GM21515 (cell line): ENCODE measurements around the gene TSPYL2.

Experiments
- ATAC-seq: cut with Tn5 transposase; IDR thresholded peaks from one replicate; pipeline ENCODE4 v1.9.1; 2021; ENCODE audit not compliant: unreplicated experiment

The TSPYL2 gene

GRCh38 chrX:53078943-53079342, 3.2 kb upstream of the TSPYL2 start:
- ATAC-seq = no peak

- ATAC-seq = no peak
These were observed 1.3 kb upstream of the TSPYL2 start for GRCh38 chrX:53080628-53081580.

GRCh38 chrX:53082773-53083616, 828 bp downstream of the TSPYL2 start:
- ATAC-seq = no peak

GRCh38 chrX:53084043-53084570, 1.9 kb downstream of the TSPYL2 start:
- ATAC-seq = no peak

- ATAC-seq = no peak
These were observed 2.7 kb downstream of the TSPYL2 start for GRCh38 chrX:53084863-53085262.

- ATAC-seq = no peak
These were observed 3.6 kb downstream of the TSPYL2 start for GRCh38 chrX:53085661-53086229.

- no peak for ATAC-seq
These were observed 4.3 kb downstream of the TSPYL2 start for GRCh38 chrX:53086464-53086863.

- ATAC-seq = no peak
These were observed 5.2 kb downstream of the TSPYL2 start for GRCh38 chrX:53087388-53087831.

GRCh38 chrX:53088136-53088974, 6.2 kb downstream of the TSPYL2 start:
- peak; percentile 46 for ATAC-seq

GRCh38 chrX:53089224-53089842, 7.2 kb downstream of the TSPYL2 start:
- no peak for ATAC-seq

GRCh38 chrX:53089925-53090324, 7.8 kb downstream of the TSPYL2 start:
- no peak for ATAC-seq

GRCh38 chrX:53091354-53091753, 9.2 kb downstream of the TSPYL2 start:
- ATAC-seq = no peak

GRCh38 chrX:53093177-53093655, 11.0 kb downstream of the TSPYL2 start:
- ATAC-seq = peak; percentile 49

- ATAC-seq = peak; percentile 71
These were observed 11.8 kb downstream of the TSPYL2 start, which contains the start of gene KANTR for GRCh38 chrX:53093748-53094581. KANTR (plus strand) TSS chrX:53094142; CDS start chrX:53124273, 30,131 bp downstream.

- ATAC-seq = no peak
These were observed 12.4 kb downstream of the TSPYL2 start for GRCh38 chrX:53094582-53094905.

- ATAC-seq = no peak
These were observed 13.6 kb downstream of the TSPYL2 start for GRCh38 chrX:53095796-53096195.

- ATAC-seq = no peak
These were observed 32.8 kb downstream of the TSPYL2 start for GRCh38 chrX:53114864-53115549.

GRCh38 chrX:53115550-53115874, 33.3 kb downstream of the TSPYL2 start:
- no peak for ATAC-seq
